Fibroblast of gingiva (primary cell): ENCODE measurements around the gene NAA40.
A peak's percentile ranks its signal among the peaks of the same experiment; 100 is the strongest.

Experiments used
- DNase-seq: peaks from one replicate; pipeline ENCODE4 v3.0.0-alpha.2; 2011; ENCODE audit warnings: low read depth

The NAA40 gene

GRCh38 chr11:63986932-63987513, 48.2 kb downstream of the NAA40 start:
- no peak for DNase-seq

- no peak for DNase-seq
Observed at GRCh38 chr11:63991558-63991957, 52.8 kb downstream of the NAA40 start.

- no peak for DNase-seq
Observed at GRCh38 chr11:63993100-63993499, 54.3 kb downstream of the NAA40 start.

- no peak for DNase-seq
Observed at GRCh38 chr11:63993993-63994392, 55.2 kb downstream of the NAA40 start.

GRCh38 chr11:63996512-63996911, 57.7 kb downstream of the NAA40 start:
- DNase-seq, result no peak

GRCh38 chr11:63997104-63997700, 58.4 kb downstream of the NAA40 start:
- DNase-seq, result no peak

- DNase-seq, result no peak
Observed at GRCh38 chr11:63997801-63998337, 59.1 kb downstream of the NAA40 start.

- no peak for DNase-seq
Observed at GRCh38 chr11:63998558-63999348, 60.0 kb downstream of the NAA40 start.

- no peak for DNase-seq
Observed at GRCh38 chr11:63999349-64000025, 60.7 kb downstream of the NAA40 start.

- DNase-seq, result peak; percentile 59
Observed at GRCh38 chr11:64000026-64000739, 61.4 kb downstream of the NAA40 start.

GRCh38 chr11:64000740-64001483, 62.1 kb downstream of the NAA40 start:
- no peak for DNase-seq

GRCh38 chr11:64001484-64002420, 63.0 kb downstream of the NAA40 start:
- DNase-seq, result no peak

- DNase-seq, result peak; percentile 42
Observed at GRCh38 chr11:64003807-64004589, 65.2 kb downstream of the NAA40 start.

GRCh38 chr11:64004590-64004984, 65.8 kb downstream of the NAA40 start:
- no peak for DNase-seq

- DNase-seq, result no peak
Observed at GRCh38 chr11:64005691-64006090, 66.9 kb downstream of the NAA40 start.

GRCh38 chr11:64006398-64006797, 67.6 kb downstream of the NAA40 start:
- DNase-seq, result no peak
